ENCODE results near the gene IGSF3.

Gene IGSF3

DNA sequence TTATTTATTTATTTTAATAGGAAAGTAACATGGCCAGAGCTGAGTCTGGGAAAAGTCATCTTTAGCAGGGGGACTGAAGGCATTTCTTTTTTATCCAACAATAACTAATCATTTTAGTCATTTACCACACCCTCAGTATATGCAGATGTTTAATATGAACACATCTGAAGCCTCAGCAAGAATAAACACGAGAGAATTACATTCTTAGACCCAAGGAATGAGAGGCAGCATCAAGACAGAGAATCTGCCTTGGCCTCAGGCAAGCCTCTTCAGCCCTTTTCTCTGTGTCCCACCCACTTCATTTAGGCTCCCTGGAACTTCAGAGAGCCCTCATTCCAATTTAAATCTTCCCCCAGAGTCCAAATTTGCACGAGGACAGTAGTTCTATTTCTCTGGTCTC is 17.0 kb upstream of the IGSF3 start:
- no peak overlapping the region for H3K27ac ChIP-seq (ENCODE audit: low read depth, low read length)

DNA sequence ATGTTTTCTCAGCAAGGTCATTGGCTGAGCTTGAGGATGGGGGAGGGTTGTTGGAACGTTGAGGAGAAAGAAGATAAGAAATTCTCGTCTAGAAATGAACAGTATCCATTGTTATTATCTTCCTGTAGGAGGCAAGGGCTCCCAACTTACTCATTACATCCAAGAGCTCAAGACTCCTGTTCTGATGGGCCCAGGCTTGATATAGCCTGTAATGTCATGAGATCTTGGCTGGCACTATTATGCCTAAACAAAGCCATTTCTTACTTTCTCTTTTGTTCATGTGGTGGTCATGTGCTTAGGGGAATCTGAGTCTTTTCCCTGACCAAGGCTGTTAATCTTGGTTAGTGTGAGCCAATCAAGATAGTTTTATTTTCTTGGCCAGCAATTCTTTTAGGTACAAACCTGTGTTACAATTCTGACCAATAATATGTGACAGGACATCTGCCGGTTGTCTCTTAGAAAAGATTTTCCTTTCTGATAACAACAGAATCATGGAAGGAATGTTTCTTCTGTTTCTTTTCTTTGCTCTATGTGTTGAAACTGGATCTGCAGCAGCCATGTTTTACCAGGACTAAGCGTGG is 15.2 kb upstream of the IGSF3 start:
- Histone ChIP-seq H3K4me1 (ENCODE audit: insufficient read depth, low read length) (no peaks in the 10 kb centered on the region), H3K9ac (ENCODE audit: low read length) (no peak overlapping the region), H3K4me3 (ENCODE audit: low read depth in 1 of 2, low read length in 2 of 2) (no peak overlapping the region), H3K27me3 (ENCODE audit: control insufficient read depth in 1 of 2, insufficient read depth in 2 of 2, low read length in 2 of 2) (no peaks in the 10 kb centered on the region), H3K36me3 (ENCODE audit: insufficient read depth, low read length) (no peaks in the 10 kb centered on the region), H3K27ac (ENCODE audit: low read depth, low read length) (no peak overlapping the region), H3K9me3 (ENCODE audit: low read length) (no peaks in the 10 kb centered on the region)

More for the DNA sequence above, 17.0 kb upstream of the IGSF3 start:
- H3K4me3 ChIP-seq (ENCODE audit: low read depth in 1 of 2, low read length in 2 of 2): no peak overlapping the region
- no peaks in the 10 kb centered on the region for H3K27me3 ChIP-seq (ENCODE audit: control insufficient read depth in 1 of 2, insufficient read depth in 2 of 2, low read length in 2 of 2)
- no peaks in the 10 kb centered on the region for H3K4me1 ChIP-seq (ENCODE audit: insufficient read depth, low read length)
- H3K9me3 ChIP-seq (ENCODE audit: low read length): no peaks in the 10 kb centered on the region
- no peak overlapping the region for H3K9ac ChIP-seq (ENCODE audit: low read length)
- H3K36me3 ChIP-seq (ENCODE audit: insufficient read depth, low read length): no peaks in the 10 kb centered on the region

DNA sequence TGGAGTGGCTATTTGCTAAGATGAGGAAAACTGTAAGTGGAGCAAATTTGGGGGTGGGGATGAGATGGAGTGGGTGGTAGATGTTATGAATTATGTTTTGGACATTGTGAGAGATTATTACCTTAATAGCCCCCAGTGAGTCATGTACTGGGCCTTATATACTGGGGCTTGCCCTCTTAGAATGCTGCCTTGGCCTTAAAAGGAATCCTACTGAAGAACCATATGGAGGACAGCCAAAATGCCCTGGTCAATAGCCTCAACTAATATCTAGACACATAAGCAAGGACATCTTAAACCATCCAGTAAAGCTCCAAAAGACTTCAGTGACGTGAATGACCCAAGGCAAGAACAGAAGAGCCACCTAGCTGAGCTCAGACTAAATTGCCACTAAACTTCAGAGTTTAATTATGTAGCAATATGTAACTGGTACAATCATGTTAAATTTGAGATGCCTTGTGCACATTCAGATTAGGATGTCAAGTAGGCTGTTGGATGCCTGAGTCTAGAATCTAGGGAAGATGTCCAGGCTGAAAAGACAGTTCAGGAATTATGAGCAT is 13.9 kb upstream of the IGSF3 start:
- H3K4me1 ChIP-seq (ENCODE audit: insufficient read depth, low read length): no peaks in the 10 kb centered on the region
- no peak overlapping the region for H3K9ac ChIP-seq (ENCODE audit: low read length)
- H3K36me3 ChIP-seq (ENCODE audit: insufficient read depth, low read length): no peaks in the 10 kb centered on the region
- no peak overlapping the region for H3K4me3 ChIP-seq (ENCODE audit: low read depth in 1 of 2, low read length in 2 of 2)
- no peaks in the 10 kb centered on the region for H3K27me3 ChIP-seq (ENCODE audit: control insufficient read depth in 1 of 2, insufficient read depth in 2 of 2, low read length in 2 of 2)
- no peaks in the 10 kb centered on the region for H3K9me3 ChIP-seq (ENCODE audit: low read length)
- no peak overlapping the region for H3K27ac ChIP-seq (ENCODE audit: low read depth, low read length)

DNA sequence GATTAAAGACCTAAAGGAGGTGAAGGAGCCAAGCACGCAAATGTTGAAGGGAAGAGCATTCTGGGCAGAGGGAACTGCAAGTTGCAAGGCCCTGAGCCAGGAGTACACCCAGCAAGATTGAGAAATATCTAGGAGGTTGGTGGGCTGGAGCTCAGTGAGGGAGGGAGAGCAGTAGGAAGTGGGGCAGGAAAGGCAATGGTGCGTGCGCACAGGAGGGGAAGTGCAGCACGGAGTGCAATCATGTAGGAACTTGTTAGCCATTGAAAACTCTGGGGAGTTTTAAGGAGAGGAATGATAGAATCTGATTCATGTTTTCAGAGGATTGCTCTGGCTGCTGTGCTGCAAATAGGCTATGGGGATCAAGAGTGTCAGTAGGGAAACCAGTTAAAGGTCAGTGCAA is 13.2 kb upstream of the IGSF3 start:
- Histone ChIP-seq H3K36me3 (ENCODE audit: insufficient read depth, low read length) (no peaks in the 10 kb centered on the region), H3K9ac (ENCODE audit: low read length) (no peak overlapping the region), H3K27me3 (ENCODE audit: control insufficient read depth in 1 of 2, insufficient read depth in 2 of 2, low read length in 2 of 2) (no peaks in the 10 kb centered on the region), H3K4me1 (ENCODE audit: insufficient read depth, low read length) (no peaks in the 10 kb centered on the region), H3K9me3 (ENCODE audit: low read length) (no peaks in the 10 kb centered on the region), H3K4me3 (ENCODE audit: low read depth in 1 of 2, low read length in 2 of 2) (no peak overlapping the region), H3K27ac (ENCODE audit: low read depth, low read length) (no peak overlapping the region)

DNA sequence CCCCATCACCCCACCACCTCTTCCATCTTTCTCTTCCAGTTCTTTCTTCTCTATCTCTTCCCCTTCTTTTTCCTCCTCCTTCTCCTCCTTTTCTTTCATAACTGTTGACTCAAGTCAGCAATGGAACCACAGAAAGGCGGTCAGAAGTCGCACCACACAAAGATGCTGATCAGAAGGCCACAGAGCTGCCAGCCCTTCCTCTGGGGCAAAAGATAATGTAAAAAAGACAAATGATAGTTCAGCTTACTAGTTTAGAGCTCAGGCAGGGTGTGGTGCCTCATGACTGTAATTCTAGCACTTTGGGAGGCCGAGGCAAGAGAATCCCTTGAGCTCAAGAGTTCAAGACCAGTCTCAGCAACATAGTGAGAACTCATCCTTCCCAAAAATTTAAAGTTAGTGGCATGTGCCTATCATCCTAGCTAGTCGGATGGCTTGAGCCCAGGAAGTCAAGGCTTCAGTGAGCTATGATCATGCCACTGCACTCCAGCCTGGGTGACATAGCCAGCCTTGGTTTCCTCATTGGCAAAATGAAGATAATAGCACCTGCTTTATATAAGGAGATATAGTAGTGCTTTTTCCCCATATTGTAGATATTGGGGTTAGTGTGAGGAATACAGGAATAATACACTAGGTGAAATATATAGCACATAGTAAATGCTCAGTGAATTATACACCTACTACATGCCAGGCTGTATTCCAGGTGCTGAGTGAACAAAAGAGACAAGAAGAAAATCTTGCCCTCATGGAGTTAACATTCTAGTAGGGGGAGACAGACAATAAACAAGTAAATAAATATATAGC is 12.5 kb upstream of the IGSF3 start:
- H3K36me3 ChIP-seq (ENCODE audit: insufficient read depth, low read length): no peaks in the 10 kb centered on the region

DNA sequence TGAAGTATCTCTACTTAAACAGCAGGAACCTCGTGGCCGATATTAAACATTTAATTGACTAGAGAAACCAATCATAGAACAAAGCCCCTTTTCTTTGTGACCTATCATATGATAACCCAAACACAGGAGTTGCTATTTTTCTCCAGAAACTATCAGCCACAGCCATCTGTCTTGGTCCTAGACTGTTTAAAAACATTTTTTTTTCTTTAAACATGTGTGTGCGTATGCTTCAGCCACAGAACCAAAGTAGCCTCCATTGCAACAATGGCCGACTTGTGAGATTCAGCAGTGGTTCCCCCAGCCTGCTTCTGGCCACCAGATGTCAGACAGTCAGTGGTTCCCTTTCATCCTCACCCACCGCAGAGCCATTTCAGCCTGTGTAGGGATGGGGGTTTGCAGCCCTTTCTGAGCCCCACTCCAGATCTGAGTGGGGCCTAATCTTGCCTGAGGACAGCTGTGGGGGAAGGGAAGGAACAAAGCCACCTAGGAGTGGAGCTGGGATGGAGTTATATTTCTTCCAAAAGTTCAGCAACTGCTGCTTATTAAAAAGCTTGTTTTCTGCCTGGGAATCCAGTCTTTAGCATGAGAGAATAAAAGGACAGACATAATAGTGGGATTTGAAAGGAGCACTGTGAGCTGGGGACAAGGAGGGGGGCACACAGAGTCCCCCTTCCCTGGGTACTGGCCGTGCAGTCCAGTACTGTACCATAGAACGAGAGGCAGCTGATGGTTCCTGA is 11.7 kb upstream of the IGSF3 start:
- Histone ChIP-seq H3K9me3 (ENCODE audit: low read length) (no peaks in the 10 kb centered on the region), H3K4me3 (ENCODE audit: low read depth in 1 of 2, low read length in 2 of 2) (no peak overlapping the region)

More for the DNA sequence above, 12.5 kb upstream of the IGSF3 start:
- H3K4me3 ChIP-seq (ENCODE audit: low read depth in 1 of 2, low read length in 2 of 2): no peak overlapping the region
- H3K4me1 ChIP-seq (ENCODE audit: insufficient read depth, low read length): no peaks in the 10 kb centered on the region
- no peaks in the 10 kb centered on the region for H3K27me3 ChIP-seq (ENCODE audit: control insufficient read depth in 1 of 2, insufficient read depth in 2 of 2, low read length in 2 of 2)
- no peaks in the 10 kb centered on the region for H3K9me3 ChIP-seq (ENCODE audit: low read length)
- no peak overlapping the region for H3K9ac ChIP-seq (ENCODE audit: low read length)
- H3K27ac ChIP-seq (ENCODE audit: low read depth, low read length): no peak overlapping the region

DNA sequence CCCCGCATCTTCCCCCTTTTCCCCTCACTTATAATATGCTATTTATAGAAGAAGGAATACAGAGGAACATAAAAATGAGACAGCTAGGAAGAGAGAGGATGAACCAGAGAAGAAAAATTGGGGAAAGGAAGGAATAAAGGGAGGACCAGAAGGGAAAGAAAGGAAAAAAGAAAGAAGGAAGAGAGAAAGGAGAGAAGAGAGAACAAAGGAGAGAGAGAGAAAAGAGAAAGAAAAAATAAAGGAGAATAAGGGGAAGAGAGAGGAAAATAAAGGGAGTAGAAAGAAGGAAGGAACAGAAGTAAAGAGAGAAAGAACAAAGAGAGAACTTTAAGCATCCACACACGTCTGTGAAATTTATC is 11.2 kb upstream of the IGSF3 start:
- H3K9ac ChIP-seq (ENCODE audit: low read length): no peak overlapping the region
- H3K27ac ChIP-seq (ENCODE audit: low read depth, low read length): no peak overlapping the region
- no peaks in the 10 kb centered on the region for H3K4me1 ChIP-seq (ENCODE audit: insufficient read depth, low read length)
- no peaks in the 10 kb centered on the region for H3K9me3 ChIP-seq (ENCODE audit: low read length)
- no peaks in the 10 kb centered on the region for H3K36me3 ChIP-seq (ENCODE audit: insufficient read depth, low read length)
- H3K27me3 ChIP-seq (ENCODE audit: control insufficient read depth in 1 of 2, insufficient read depth in 2 of 2, low read length in 2 of 2): no peaks in the 10 kb centered on the region
- H3K4me3 ChIP-seq (ENCODE audit: low read depth in 1 of 2, low read length in 2 of 2): no peak overlapping the region

More for the DNA sequence above, 11.7 kb upstream of the IGSF3 start:
- Histone ChIP-seq H3K4me1 (ENCODE audit: insufficient read depth, low read length) (no peaks in the 10 kb centered on the region), H3K9ac (ENCODE audit: low read length) (no peak overlapping the region), H3K36me3 (ENCODE audit: insufficient read depth, low read length) (no peaks in the 10 kb centered on the region), H3K27me3 (ENCODE audit: control insufficient read depth in 1 of 2, insufficient read depth in 2 of 2, low read length in 2 of 2) (no peaks in the 10 kb centered on the region), H3K27ac (ENCODE audit: low read depth, low read length) (no peak overlapping the region)

DNA sequence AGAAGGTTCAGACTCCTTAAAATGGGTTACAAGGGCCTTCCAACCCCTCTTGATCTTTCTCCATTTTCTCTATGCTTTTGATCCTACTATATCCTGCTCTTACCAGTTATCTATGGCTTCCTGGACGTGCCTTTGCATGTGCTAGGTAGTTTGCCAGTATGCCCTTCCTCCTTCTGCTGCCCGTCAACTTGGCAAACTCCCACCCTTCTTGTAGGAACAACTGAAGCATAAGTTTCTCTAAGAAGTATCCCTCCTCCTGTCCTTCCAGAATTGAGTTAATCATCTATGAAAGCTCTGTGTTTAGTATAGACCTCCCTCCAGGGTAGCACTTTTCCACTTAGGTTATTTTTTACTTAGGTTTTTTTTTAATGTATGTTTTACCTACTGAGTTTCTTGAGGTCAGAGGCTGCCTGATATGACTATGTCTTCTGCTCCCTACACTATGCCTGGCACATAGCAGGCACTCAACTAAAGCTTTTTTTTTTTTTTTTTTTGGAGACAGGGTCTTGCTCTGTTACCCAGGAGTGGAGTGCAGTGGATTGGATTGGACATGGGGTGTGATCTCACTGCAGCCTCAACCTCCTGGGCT is 10.0 kb upstream of the IGSF3 start:
- no peaks in the 10 kb centered on the region for H3K4me1 ChIP-seq (ENCODE audit: insufficient read depth, low read length)

DNA sequence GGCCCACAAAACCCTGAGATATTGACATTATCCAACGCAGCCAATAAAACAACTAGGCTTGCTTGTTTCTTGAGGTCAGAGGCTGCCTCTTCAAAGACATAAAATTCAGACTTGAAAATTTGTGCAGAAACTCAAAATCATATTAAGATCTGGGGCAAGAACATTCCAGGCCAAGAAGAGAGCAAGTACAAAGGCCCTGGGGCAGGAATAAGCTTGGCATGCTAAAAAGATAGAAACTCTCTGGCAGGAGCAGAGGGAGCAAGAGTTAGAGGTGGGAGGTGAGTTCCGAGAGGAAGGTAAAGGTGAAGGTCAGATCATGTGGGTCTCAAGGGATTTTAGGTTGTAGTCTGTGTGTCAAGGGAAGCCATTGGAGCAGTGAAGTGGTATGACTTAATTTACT is 8.8 kb upstream of the IGSF3 start:
- Histone ChIP-seq H3K27ac (ENCODE audit: low read depth, low read length) (no peak overlapping the region), H3K36me3 (ENCODE audit: insufficient read depth, low read length) (no peaks in the 10 kb centered on the region), H3K4me1 (ENCODE audit: insufficient read depth, low read length) (no peaks in the 10 kb centered on the region), H3K9me3 (ENCODE audit: low read length) (no peaks in the 10 kb centered on the region), H3K4me3 (ENCODE audit: low read depth in 1 of 2, low read length in 2 of 2) (no peak overlapping the region), H3K9ac (ENCODE audit: low read length) (no peak overlapping the region), H3K27me3 (ENCODE audit: control insufficient read depth in 1 of 2, insufficient read depth in 2 of 2, low read length in 2 of 2) (no peaks in the 10 kb centered on the region)

More for the DNA sequence above, 10.0 kb upstream of the IGSF3 start:
- Histone ChIP-seq H3K9me3 (ENCODE audit: low read length) (no peaks in the 10 kb centered on the region), H3K9ac (ENCODE audit: low read length) (no peak overlapping the region), H3K36me3 (ENCODE audit: insufficient read depth, low read length) (no peaks in the 10 kb centered on the region), H3K4me3 (ENCODE audit: low read depth in 1 of 2, low read length in 2 of 2) (no peak overlapping the region), H3K27ac (ENCODE audit: low read depth, low read length) (no peak overlapping the region), H3K27me3 (ENCODE audit: control insufficient read depth in 1 of 2, insufficient read depth in 2 of 2, low read length in 2 of 2) (no peaks in the 10 kb centered on the region)

DNA sequence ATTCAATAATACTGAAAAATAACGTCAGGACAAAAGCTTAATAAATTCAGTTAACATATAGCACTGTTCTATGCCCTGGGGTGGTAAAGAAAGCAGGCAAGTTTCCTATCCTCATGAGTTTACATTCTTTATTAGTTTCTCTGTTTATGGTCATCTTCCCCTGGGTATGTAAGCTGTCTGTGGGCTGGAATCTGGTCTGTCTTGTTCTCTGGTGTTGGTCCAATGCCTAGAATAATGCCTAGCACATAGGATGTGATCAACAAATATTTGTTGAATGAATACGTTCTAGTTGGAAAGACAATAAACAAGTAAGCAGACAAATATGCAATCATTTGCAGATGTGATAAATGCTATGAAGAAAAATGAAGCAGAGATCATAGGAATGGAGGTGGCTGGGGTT is 7.2 kb upstream of the IGSF3 start:
- H3K27me3 ChIP-seq (ENCODE audit: control insufficient read depth in 1 of 2, insufficient read depth in 2 of 2, low read length in 2 of 2): no peaks in the 10 kb centered on the region
- no peak overlapping the region for H3K4me3 ChIP-seq (ENCODE audit: low read depth in 1 of 2, low read length in 2 of 2)
- H3K9me3 ChIP-seq (ENCODE audit: low read length): no peaks in the 10 kb centered on the region
- no peaks in the 10 kb centered on the region for H3K36me3 ChIP-seq (ENCODE audit: insufficient read depth, low read length)
- no peaks in the 10 kb centered on the region for H3K4me1 ChIP-seq (ENCODE audit: insufficient read depth, low read length)
- H3K9ac ChIP-seq (ENCODE audit: low read length): no peak overlapping the region
- no peak overlapping the region for H3K27ac ChIP-seq (ENCODE audit: low read depth, low read length)

DNA sequence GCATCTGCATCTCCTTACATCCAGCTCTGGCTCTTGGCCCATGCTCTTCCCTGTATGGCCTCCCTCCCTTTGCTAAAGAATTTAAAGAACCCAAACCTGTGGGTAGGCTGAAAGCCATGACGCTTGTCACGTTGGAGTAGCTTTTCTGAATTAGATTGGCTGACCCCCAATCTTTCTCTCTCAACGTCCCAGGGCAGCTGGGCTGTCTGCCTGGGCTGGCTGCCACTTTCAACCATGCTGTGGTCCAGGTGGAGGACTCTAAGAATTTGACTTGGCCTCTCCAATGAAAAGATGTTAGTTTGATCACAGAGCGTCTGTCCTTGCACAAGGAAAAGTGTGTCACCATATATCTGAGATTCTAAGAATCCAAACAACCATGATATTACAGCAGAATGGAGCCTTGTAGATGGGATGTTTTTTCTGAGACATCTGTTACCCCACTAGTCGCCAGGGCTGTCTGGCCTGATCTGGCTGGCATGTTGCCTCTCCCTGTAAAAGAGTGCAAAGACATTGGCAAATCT is 6.5 kb upstream of the IGSF3 start:
- no peaks in the 10 kb centered on the region for H3K36me3 ChIP-seq (ENCODE audit: insufficient read depth, low read length)
- H3K4me1 ChIP-seq (ENCODE audit: insufficient read depth, low read length): no peaks in the 10 kb centered on the region
- H3K27me3 ChIP-seq (ENCODE audit: control insufficient read depth in 1 of 2, insufficient read depth in 2 of 2, low read length in 2 of 2): no peaks in the 10 kb centered on the region
- H3K27ac ChIP-seq (ENCODE audit: low read depth, low read length): no peak overlapping the region
- no peak overlapping the region for H3K9ac ChIP-seq (ENCODE audit: low read length)
- no peak overlapping the region for H3K4me3 ChIP-seq (ENCODE audit: low read depth in 1 of 2, low read length in 2 of 2)
- H3K9me3 ChIP-seq (ENCODE audit: low read length): no peaks in the 10 kb centered on the region
